HepG2 (cell line): Measurements from ENCODE around the gene GLYATL3. TPM values are rescaled to one million over a fixed set of nuclear protein-coding genes. Genes with fewer than 3 reads are reported as not detected.

Experiments used
- CAMTA2 ChIP-seq: sonication (generic); formaldehyde crosslinking; IDR thresholded peaks from 2 replicates; pipeline ENCODE4 v1.4.0; 2020; ENCODE audit warnings: mild to moderate bottlenecking, missing genetic modification reagents, borderline replicate concordance
- CC2D1A ChIP-seq: sonication (generic); formaldehyde crosslinking; IDR thresholded peaks from 2 replicates; pipeline ENCODE4 v1.8.1; 2023; ENCODE audit warnings: mild to moderate bottlenecking, missing genetic modification reagents
- GATA4 ChIP-seq: sonication (generic); IDR thresholded peaks from 2 replicates; pipeline ENCODE4 v1.6.1; 2016; ENCODE audit warnings: antibody characterized with exemption, low read depth, borderline replicate concordance
- GPN1 ChIP-seq: sonication (generic); formaldehyde crosslinking; IDR thresholded peaks from 2 replicates; pipeline ENCODE4 v1.5.1; 2020; ENCODE audit warnings: missing genetic modification reagents, borderline replicate concordance
- HDAC1 ChIP-seq: sonication (generic); formaldehyde crosslinking; IDR thresholded peaks from 2 replicates; pipeline ENCODE4 v1.5.1; 2020; ENCODE audit warnings: mild to moderate bottlenecking, missing genetic modification reagents
- HOXA5 ChIP-seq: sonication (generic); formaldehyde crosslinking; IDR thresholded peaks from 2 replicates; pipeline ENCODE4 v1.4.0; 2020; ENCODE audit warnings: missing genetic modification reagents
- JARID2 ChIP-seq: sonication (generic); formaldehyde crosslinking; IDR thresholded peaks from 2 replicates; pipeline ENCODE4 v1.8.1; 2023; ENCODE audit warnings: missing genetic modification reagents, inconsistent platforms; ENCODE audit not compliant: insufficient replicate concordance
- KDM5B ChIP-seq: sonication (generic); formaldehyde crosslinking; IDR thresholded peaks from 2 replicates; pipeline ENCODE4 v1.4.0; 2020; ENCODE audit warnings: missing genetic modification reagents, mild to moderate bottlenecking, borderline replicate concordance
- KLF13 ChIP-seq: sonication (generic); formaldehyde crosslinking; IDR thresholded peaks from 2 replicates; pipeline ENCODE4 v1.4.0; 2020; ENCODE audit warnings: mild to moderate bottlenecking, missing genetic modification reagents
- NPAS2 ChIP-seq: sonication (generic); formaldehyde crosslinking; IDR thresholded peaks from 2 replicates; pipeline ENCODE4 v1.8.0; 2022; ENCODE audit warnings: mild to moderate bottlenecking, missing genetic modification reagents, borderline replicate concordance
- SOX5 ChIP-seq: IDR thresholded peaks from 2 replicates; pipeline ENCODE4 v1.6.1; 2016; ENCODE audit warnings: borderline replicate concordance
- ZFP41 ChIP-seq: sonication (generic); formaldehyde crosslinking; IDR thresholded peaks from 2 replicates; pipeline ENCODE4 v1.4.0; 2020; ENCODE audit warnings: mild to moderate bottlenecking, missing genetic modification reagents, borderline replicate concordance
- ZNF138 ChIP-seq: sonication (generic); formaldehyde crosslinking; IDR thresholded peaks from 2 replicates; pipeline ENCODE4 v1.5.0; 2020; ENCODE audit warnings: mild to moderate bottlenecking, low read depth, missing genetic modification reagents
- ZNF432 ChIP-seq: sonication (generic); formaldehyde crosslinking; IDR thresholded peaks from 2 replicates; pipeline ENCODE4 v1.5.0; 2020; ENCODE audit warnings: missing genetic modification reagents, mild to moderate bottlenecking, borderline replicate concordance
- ZNF549 ChIP-seq: sonication (generic); formaldehyde crosslinking; IDR thresholded peaks from 2 replicates; pipeline ENCODE4 v1.5.0; 2020; ENCODE audit warnings: missing genetic modification reagents
- ZNF75D ChIP-seq: sonication (generic); formaldehyde crosslinking; IDR thresholded peaks from 2 replicates; pipeline ENCODE4 v1.8.1; 2023; ENCODE audit warnings: missing genetic modification reagents, mild to moderate bottlenecking, borderline replicate concordance
- ZNF766 ChIP-seq: sonication (generic); formaldehyde crosslinking; IDR thresholded peaks from 2 replicates; pipeline ENCODE4 v1.5.0; 2020; ENCODE audit warnings: missing genetic modification reagents, borderline replicate concordance
- ZNF850 ChIP-seq: sonication (generic); formaldehyde crosslinking; conservative IDR thresholded peaks from 2 replicates; pipeline ENCODE4 v1.9.0; 2021; ENCODE audit warnings: mild to moderate bottlenecking, missing genetic modification reagents
- ZSCAN31 ChIP-seq: sonication (generic); formaldehyde crosslinking; IDR thresholded peaks from 2 replicates; pipeline ENCODE4 v1.5.0; 2020; ENCODE audit warnings: low read depth, mild to moderate bottlenecking, missing genetic modification reagents
- polyA plus RNA-seq, 8 experiments: library from polyadenylated mRNA; depleted of rRNA in 3 of 8; stranded (reverse) in 7 of 8; unstranded in 1 of 8; fragments of >200 nt; fragmentation: Illumina TruSeq in 4 of 8; extraction: Trizol in 4 of 8; gene quantifications; 2 replicates each; pipeline versions ENCODE4 v1.2.1 to v1.2.3, GENCODE V29; 2011 to 2016; ENCODE audit warnings: low read depth in 4 of 8, missing spikeins in 1 of 8, mixed read lengths in 1 of 8; ENCODE audit not compliant: insufficient read depth in 1 of 8
- total RNA-seq, 5 experiments: library from RNA; depleted of rRNA; stranded (reverse); fragments of >200 nt; fragmentation: Illumina TruSeq; extraction: Trizol; gene quantifications; 2 replicates each; pipeline ENCODE4 v1.2.3, GENCODE V29; 2016; ENCODE audit warnings: low read depth in 1 of 5
- TF ChIP-seq, protein P1 (sequence below): IDR thresholded peaks from 2 replicates; pipeline ENCODE4 v1.6.1; 2016
- TF ChIP-seq, protein P2 (sequence below): sonication (generic); formaldehyde crosslinking; IDR thresholded peaks from 2 replicates; pipeline ENCODE4 v1.5.1; 2020; ENCODE audit warnings: missing genetic modification reagents, mild to moderate bottlenecking, borderline replicate concordance
- TF ChIP-seq, protein P3 (sequence below), 2 experiments: sonication (generic) in 1 of 2; formaldehyde crosslinking in 1 of 2; IDR thresholded peaks; 2 replicates each; pipeline versions ENCODE4 v1.6.1 to v1.9.0; 2014 to 2022; ENCODE audit warnings: antibody characterized with exemption in 1 of 2, borderline replicate concordance in 1 of 2, inconsistent platforms in 1 of 2, low read depth in 1 of 2, missing genetic modification reagents in 1 of 2

The GLYATL3 gene
- total and polyA plus RNA-seq, 2 of the 13 experiments (the other 11 are each of a cell fraction or from before 2014, with no cell fraction given), result 0.05 TPM; not detected in 1

DNA sequence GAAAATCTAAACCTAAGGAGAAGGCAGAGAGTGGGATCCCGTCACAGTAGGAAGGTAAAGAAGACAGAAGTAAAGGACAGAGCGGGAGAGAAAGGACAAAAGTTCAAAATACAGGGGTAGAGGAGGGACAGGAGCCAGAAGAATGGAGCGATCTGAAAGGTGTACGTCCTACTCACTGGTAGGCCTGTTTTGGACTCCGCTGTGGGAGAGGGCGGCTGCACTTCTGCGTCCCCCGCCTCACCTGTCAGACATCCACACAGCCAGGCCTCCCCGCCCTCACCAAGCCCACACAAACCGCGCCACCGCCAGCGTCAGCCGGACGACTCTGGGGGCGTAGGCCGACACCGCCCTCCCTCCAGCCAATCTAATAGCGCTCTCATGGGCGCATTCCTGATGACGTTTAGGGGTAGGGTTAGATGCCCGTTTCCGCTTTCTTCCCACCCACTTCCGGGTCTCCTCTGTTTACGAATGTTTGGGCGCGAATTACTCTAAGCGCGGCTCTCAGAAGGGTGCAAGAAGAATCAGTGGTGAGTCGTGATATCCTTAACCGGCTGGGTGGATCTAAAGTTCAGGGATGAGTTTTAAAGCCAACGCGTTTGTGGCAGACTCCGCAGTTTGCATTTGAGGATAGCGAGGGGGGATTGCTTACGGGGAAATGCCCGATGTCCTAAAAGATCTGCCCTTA lies 36.7 kb upstream of the GLYATL3 start, which contains the start of the genes CENPQ and MMUT (continued):
- TF ChIP-seq SOX5 (CRISPR knock-in tag) (peak; percentile 62; the same call in 1 of the 2 replicates), HDAC1 (CRISPR knock-in tag) (peak; percentile 100), CAMTA2 (no peak; the same call in 1 of the 2 replicates), KLF13 (CRISPR knock-in tag) (peak; percentile 70), JARID2 (CRISPR knock-in tag) (no peak), ZNF138 (no peak), GPN1 (CRISPR knock-in tag) (0 out of 2 replicates have a peak, but pooled peaks have one; percentile 27), GATA4 (no peak), ZNF850 (CRISPR knock-in tag) (no peak), NPAS2 (CRISPR knock-in tag) (no peak), ZSCAN31 (CRISPR knock-in tag) (peak; percentile 72), ZNF766 (peak; percentile 69; the same call in 1 of the 2 replicates), ZFP41 (peak; percentile 47; the same call in 1 of the 2 replicates), ZNF75D (CRISPR knock-in tag) (no peak), HOXA5 (CRISPR knock-in tag) (peak; percentile 82), ZNF549 (no peak), CC2D1A (CRISPR knock-in tag) (no peak), KDM5B (CRISPR knock-in tag) (peak; percentile 97), ZNF432 (CRISPR knock-in tag) (no peak)
- TF ChIP-seq, protein P1, sequence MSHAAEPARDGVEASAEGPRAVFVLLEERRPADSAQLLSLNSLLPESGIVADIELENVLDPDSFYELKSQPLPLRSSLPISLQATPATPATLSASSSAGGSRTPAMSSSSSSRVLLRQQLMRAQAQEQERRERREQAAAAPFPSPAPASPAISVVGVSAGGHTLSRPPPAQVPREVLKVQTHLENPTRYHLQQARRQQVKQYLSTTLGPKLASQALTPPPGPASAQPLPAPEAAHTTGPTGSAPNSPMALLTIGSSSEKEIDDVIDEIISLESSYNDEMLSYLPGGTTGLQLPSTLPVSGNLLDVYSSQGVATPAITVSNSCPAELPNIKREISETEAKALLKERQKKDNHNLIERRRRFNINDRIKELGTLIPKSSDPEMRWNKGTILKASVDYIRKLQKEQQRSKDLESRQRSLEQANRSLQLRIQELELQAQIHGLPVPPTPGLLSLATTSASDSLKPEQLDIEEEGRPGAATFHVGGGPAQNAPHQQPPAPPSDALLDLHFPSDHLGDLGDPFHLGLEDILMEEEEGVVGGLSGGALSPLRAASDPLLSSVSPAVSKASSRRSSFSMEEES, result peak; percentile 71
- TF ChIP-seq, protein P2, sequence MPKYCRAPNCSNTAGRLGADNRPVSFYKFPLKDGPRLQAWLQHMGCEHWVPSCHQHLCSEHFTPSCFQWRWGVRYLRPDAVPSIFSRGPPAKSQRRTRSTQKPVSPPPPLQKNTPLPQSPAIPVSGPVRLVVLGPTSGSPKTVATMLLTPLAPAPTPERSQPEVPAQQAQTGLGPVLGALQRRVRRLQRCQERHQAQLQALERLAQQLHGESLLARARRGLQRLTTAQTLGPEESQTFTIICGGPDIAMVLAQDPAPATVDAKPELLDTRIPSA (CRISPR knock-in tag), result no peak
- TF ChIP-seq, protein P3, sequence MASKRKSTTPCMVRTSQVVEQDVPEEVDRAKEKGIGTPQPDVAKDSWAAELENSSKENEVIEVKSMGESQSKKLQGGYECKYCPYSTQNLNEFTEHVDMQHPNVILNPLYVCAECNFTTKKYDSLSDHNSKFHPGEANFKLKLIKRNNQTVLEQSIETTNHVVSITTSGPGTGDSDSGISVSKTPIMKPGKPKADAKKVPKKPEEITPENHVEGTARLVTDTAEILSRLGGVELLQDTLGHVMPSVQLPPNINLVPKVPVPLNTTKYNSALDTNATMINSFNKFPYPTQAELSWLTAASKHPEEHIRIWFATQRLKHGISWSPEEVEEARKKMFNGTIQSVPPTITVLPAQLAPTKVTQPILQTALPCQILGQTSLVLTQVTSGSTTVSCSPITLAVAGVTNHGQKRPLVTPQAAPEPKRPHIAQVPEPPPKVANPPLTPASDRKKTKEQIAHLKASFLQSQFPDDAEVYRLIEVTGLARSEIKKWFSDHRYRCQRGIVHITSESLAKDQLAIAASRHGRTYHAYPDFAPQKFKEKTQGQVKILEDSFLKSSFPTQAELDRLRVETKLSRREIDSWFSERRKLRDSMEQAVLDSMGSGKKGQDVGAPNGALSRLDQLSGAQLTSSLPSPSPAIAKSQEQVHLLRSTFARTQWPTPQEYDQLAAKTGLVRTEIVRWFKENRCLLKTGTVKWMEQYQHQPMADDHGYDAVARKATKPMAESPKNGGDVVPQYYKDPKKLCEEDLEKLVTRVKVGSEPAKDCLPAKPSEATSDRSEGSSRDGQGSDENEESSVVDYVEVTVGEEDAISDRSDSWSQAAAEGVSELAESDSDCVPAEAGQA (IDR thresholded peaks at IDR 0.05; ENCODE audit: low read depth), result peak; percentile 93
- TF ChIP-seq, protein P3 (CRISPR knock-in tag; IDR thresholded peaks at IDR 0.05; ENCODE audit: borderline replicate concordance), result no peak
